ENCODE results near the gene NEU3.
A peak's percentile ranks its signal among the peaks of the same experiment; 100 is the strongest.

The NEU3 gene

GRCh38 chr11:75029836-75030631 lies 41.3 kb downstream of the NEU3 start:
- Histone ChIP-seq H3K4me3 (no peak overlapping the region), H3K9ac (no peak overlapping the region), H3K36me3 (no peaks in the 10 kb centered on the region), H3K27me3 (no peaks in the 10 kb centered on the region), H3K27ac (no peak overlapping the region), H3K9me3 (replicated peaks in 1 of 11) (no peaks in the 10 kb centered on the region), H3K4me2 (peak overlapping the region in 2 of 11 experiments; percentile 74 to 78; a peak in 2 of 22 replicates), H4K20me1 (no peaks in the 10 kb centered on the region; a peak in 1 of 22 replicates), H3K4me1 (peaks cover 5 to 27% (median 7%) of the 10 kb centered on the region in 10 experiments; a peak in 19 of 20 replicates)
- no peak for TF ChIP-seq Cebpa-rat (IDR thresholded peaks at IDR 0.05)

DNA sequence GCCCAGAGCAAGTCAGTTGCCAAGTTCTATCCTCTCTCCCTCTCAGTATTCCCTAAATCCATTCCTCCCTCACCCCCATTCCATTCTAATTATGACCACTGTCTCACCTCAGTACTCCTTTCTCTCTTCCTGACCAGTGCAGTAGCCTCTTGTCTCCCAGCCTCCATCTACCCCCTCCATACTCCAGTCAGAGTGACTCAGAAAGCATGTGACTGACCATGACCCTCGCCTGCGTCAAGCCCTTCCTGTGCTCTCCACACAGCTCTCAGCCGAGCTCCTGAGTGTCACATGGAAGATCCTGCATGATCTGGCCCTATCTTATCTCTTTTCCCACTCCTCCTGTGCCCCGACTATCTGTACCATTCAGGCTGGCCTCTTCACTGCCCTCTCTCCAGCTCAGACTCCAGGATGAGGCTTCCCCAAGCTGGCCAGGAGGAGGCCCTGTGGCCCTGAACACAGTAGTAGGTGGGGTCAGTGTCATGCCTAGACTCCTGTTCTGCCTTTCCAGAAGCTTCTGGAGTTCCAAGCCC lies 42.6 kb downstream of the NEU3 start:
- no peak for TF ChIP-seq Cebpa-rat (IDR thresholded peaks at IDR 0.05)
- peak overlapping the region in 2 of 11 experiments; percentile 7 to 43; a peak in 2 of 22 replicates for H3K9ac ChIP-seq
- H3K9me3 ChIP-seq (replicated peaks in 1 of 11), result no peaks in the 10 kb centered on the region
- H3K27me3 ChIP-seq, result no peaks in the 10 kb centered on the region
- no peak overlapping the region for H3K4me3 ChIP-seq
- H3K36me3 ChIP-seq, result no peaks in the 10 kb centered on the region
- H3K4me1 ChIP-seq, result peaks cover 17 to 38% (median 19%) of the 10 kb centered on the region in 10 experiments
- H4K20me1 ChIP-seq, result no peaks in the 10 kb centered on the region; a peak in 1 of 22 replicates
- H3K27ac ChIP-seq, result peak overlapping the region in 2 of 11 experiments; percentile 12 to 44; a peak in 3 of 22 replicates
- H3K4me2 ChIP-seq, result peak overlapping the region in 3 of 11 experiments; percentile 23 to 78 (median 74); a peak in 6 of 22 replicates

- TF ChIP-seq Cebpa-rat (IDR thresholded peaks at IDR 0.05), result no peak
- Histone ChIP-seq H4K20me1 (no peaks in the 10 kb centered on the region), H3K27me3 (no peaks in the 10 kb centered on the region), H3K4me1 (peaks cover 17 to 38% (median 22%) of the 10 kb centered on the region in 10 experiments), H3K4me3 (no peak overlapping the region), H3K36me3 (no peaks in the 10 kb centered on the region), H3K27ac (peak overlapping the region in 2 of 11 experiments; percentile 12 to 44; a peak in 3 of 22 replicates), H3K4me2 (peak overlapping the region in 3 of 11 experiments; percentile 23 to 78 (median 74); a peak in 5 of 22 replicates), H3K9me3 (replicated peaks in 1 of 11) (no peaks in the 10 kb centered on the region), H3K9ac (peak overlapping the region in 2 of 11 experiments; percentile 7 to 43; a peak in 2 of 22 replicates)
These were observed 43.2 kb downstream of the NEU3 start for GRCh38 chr11:75031771-75032549.

- H3K4me3 ChIP-seq, result no peak overlapping the region
- no peak overlapping the region for H3K27ac ChIP-seq
- no peak overlapping the region for H3K9ac ChIP-seq
- H3K9me3 ChIP-seq (replicated peaks in 1 of 11), result no peaks in the 10 kb centered on the region
- no peaks in the 10 kb centered on the region for H4K20me1 ChIP-seq
- H3K4me1 ChIP-seq, result peaks cover 17 to 38% (median 22%) of the 10 kb centered on the region in 10 experiments
- H3K36me3 ChIP-seq, result no peaks in the 10 kb centered on the region
- TF ChIP-seq Cebpa-rat (IDR thresholded peaks at IDR 0.05), result no peak
- H3K4me2 ChIP-seq, result no peak overlapping the region
- no peaks in the 10 kb centered on the region for H3K27me3 ChIP-seq
These were observed 43.8 kb downstream of the NEU3 start for GRCh38 chr11:75032550-75032935.

- H3K27ac ChIP-seq, result no peak overlapping the region
- H3K9ac ChIP-seq, result no peak overlapping the region
- no peaks in the 10 kb centered on the region for H3K36me3 ChIP-seq
- TF ChIP-seq Cebpa-rat (IDR thresholded peaks at IDR 0.05), result no peak
- H3K9me3 ChIP-seq (replicated peaks in 1 of 11), result no peaks in the 10 kb centered on the region
- H4K20me1 ChIP-seq, result no peaks in the 10 kb centered on the region
- H3K4me1 ChIP-seq, result peaks cover 17 to 38% (median 22%) of the 10 kb centered on the region in 10 experiments
- H3K4me2 ChIP-seq, result no peak overlapping the region
- no peak overlapping the region for H3K4me3 ChIP-seq
- H3K27me3 ChIP-seq, result no peaks in the 10 kb centered on the region
These were observed 45.2 kb downstream of the NEU3 start for GRCh38 chr11:75033916-75034315.

- H3K27ac ChIP-seq, result peak overlapping the region in 2 of 11 experiments; percentile 1 to 12; a peak in 3 of 22 replicates
- H3K4me1 ChIP-seq, result peaks cover 17 to 34% (median 22%) of the 10 kb centered on the region in 10 experiments
- H4K20me1 ChIP-seq, result no peaks in the 10 kb centered on the region
- no peaks in the 10 kb centered on the region for H3K27me3 ChIP-seq
- no peak for TF ChIP-seq Cebpa-rat (IDR thresholded peaks at IDR 0.05)
- H3K4me2 ChIP-seq, result peak overlapping the region; percentile 37 to 73 (median 55)
- H3K9me3 ChIP-seq (replicated peaks in 1 of 11), result peaks cover 0 to 4% (median 1%) of the 10 kb centered on the region in 11 experiments; a peak in 4 of 22 replicates
- H3K36me3 ChIP-seq, result no peaks in the 10 kb centered on the region
- no peak overlapping the region for H3K4me3 ChIP-seq
- H3K9ac ChIP-seq, result no peak overlapping the region
These were observed 46.5 kb downstream of the NEU3 start for GRCh38 chr11:75035256-75035655.

GRCh38 chr11:75035911-75036565 lies 47.3 kb downstream of the NEU3 start:
- peak overlapping the region; percentile 37 to 73 (median 55); a peak in 20 of 22 replicates for H3K4me2 ChIP-seq
- H3K4me1 ChIP-seq, result peaks cover 17 to 27% (median 22%) of the 10 kb centered on the region in 10 experiments
- no peak for TF ChIP-seq Cebpa-rat (IDR thresholded peaks at IDR 0.05)
- peak overlapping the region in 2 of 11 experiments; percentile 1 to 12; a peak in 2 of 22 replicates for H3K27ac ChIP-seq
- no peaks in the 10 kb centered on the region for H4K20me1 ChIP-seq
- peaks cover 0 to 11% (median 5%) of the 10 kb centered on the region in 11 experiments; a peak in 7 of 22 replicates for H3K9me3 ChIP-seq (replicated peaks in 1 of 11)
- no peak overlapping the region for H3K9ac ChIP-seq
- no peak overlapping the region for H3K4me3 ChIP-seq
- H3K27me3 ChIP-seq, result no peaks in the 10 kb centered on the region
- no peaks in the 10 kb centered on the region for H3K36me3 ChIP-seq

- Histone ChIP-seq H3K4me3 (no peak overlapping the region), H3K9ac (no peak overlapping the region), H4K20me1 (no peaks in the 10 kb centered on the region), H3K4me1 (peaks cover 8 to 14% (median 10%) of the 10 kb centered on the region in 10 experiments), H3K4me2 (no peak overlapping the region), H3K36me3 (no peaks in the 10 kb centered on the region), H3K9me3 (replicated peaks in 1 of 11) (peaks cover 0 to 15% (median 5%) of the 10 kb centered on the region in 11 experiments; a peak in 9 of 22 replicates), H3K27ac (no peak overlapping the region), H3K27me3 (no peaks in the 10 kb centered on the region)
- TF ChIP-seq Cebpa-rat (IDR thresholded peaks at IDR 0.05), result no peak
These were observed 51.5 kb downstream of the NEU3 start for GRCh38 chr11:75040167-75040770.
